T47D (cell line): ENCODE measurements around the gene CALML6.

Source experiments
- DNase-seq, 2 experiments: peaks; one replicate each; pipeline versions ENCODE4 v3.0.0 to v3.0.0-alpha.2; 2011 to 2012; ENCODE audit warnings: low read depth in 1 of 2, low spot score in 1 of 2
- JUND ChIP-seq: IDR thresholded peaks from 2 replicates; pipeline ENCODE4 v1.6.1; 2012; ENCODE audit warnings: low read depth
- in situ Hi-C: cut with HindIII; loops from 2 replicates; pipeline ENCODE4 v1.10.0; 2016; ENCODE audit warnings: low sequenced_read_pairs, low pct_unique_long_range_greater_than_20kb

The CALML6 gene

DNA sequence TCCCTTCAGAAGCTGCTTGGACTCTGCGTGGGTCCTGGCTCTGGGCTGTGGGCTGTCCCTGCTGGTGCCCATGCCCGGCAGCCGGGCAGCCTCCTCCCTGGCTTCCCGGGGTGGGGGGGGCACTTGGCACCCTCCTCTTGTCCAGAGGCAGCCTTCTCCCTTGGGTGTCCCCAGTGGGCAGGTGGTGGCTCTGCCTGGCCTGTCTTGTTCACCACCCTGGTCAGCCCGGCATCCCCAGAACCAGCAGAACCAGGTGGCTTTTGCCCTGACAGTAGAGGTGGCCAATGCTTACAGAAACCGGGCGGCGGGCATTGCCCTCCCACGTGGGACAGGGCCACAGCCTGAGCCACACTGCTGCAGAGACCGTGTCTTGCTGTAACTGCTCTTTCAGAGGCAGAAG lies 50.5 kb downstream of the CALML6 start:
- in situ Hi-C loops: no loop called here
- no peak for DNase-seq
- TF ChIP-seq JUND: no peak

DNA sequence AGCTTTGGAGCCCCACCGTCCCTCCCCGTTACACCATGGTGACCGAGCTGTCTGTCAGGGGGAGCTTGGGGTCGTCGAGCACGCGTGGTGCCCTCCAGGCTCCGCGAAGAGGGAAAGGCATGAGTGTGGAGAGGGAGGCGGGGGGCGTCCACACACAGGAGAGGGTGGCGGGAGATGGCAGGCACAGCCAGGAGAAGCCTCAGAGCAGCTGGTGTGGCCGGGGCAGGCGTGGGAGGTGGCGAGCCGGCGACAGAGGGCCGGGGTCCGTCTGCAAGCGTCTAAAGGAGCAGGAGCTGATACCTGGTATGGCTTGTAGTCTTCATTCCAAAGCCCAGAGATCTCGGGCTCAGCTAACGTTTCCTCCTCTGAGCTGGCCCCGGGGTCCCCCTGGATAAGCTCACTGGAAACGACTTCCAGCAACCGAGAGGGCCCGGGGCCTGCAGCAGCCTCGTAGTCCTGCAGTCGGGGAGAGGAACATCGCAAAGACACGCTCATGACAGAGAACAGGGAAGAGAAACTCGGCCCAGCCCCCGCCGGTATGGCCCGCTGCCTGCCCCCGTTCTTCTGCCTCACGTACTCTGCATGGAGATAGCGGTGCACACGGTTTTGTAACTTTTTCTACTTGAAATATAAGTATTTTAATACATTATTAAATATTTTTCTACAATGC lies 51.1 kb downstream of the CALML6 start:
- in situ Hi-C loops: no loop called here
- no peak for TF ChIP-seq JUND
- DNase-seq: no peak
